Dedifferentiated amniotic fluid mesenchymal stem cell (primary cell): ENCODE data around the gene MDFIC.
A peak's percentile ranks its signal among the peaks of the same experiment; 100 is the strongest.

Source experiments
- DNase-seq: peaks from one replicate; pipeline ENCODE4 v3.0.0-alpha.2; 2016; ENCODE audit errors: extremely low spot score

Gene MDFIC

DNA sequence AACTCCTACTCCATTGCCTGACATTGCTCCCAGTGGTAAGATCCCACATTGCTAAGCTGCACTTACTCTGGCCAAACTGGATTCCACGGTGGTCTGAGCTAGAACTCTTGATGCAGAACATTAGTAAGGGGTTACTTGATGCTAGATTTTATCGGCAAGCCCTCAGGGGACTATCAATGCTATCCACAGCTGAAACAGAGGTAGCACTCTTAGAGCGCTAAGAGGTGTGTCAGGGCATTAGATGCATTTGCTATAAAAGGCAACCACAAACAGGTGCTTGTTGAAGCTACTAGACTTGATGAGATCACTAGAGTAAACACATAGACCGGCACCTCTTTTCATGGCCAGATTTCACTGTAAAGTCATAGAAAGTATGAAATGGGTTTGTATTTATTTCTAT lies 116.3 kb downstream of the MDFIC start:
- no peak for DNase-seq

DNA sequence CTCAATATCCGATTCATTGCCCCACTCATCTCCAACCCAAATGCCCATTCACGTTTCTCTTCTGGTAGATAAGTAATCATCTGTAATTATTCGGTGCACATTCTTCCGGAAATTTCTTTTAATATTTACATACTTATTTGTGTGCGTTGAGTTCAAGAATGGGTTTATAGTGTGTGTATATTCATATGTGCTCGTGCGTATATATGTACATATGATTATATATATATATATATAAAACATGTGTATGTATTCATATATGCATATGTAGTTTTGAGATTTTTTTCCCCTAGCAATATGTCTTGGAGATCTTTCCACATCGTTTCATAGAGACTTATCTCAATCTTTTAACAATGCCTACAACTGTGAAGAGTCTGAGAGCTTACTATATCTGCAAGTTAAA lies 118.2 kb downstream of the MDFIC start:
- no peak for DNase-seq

DNA sequence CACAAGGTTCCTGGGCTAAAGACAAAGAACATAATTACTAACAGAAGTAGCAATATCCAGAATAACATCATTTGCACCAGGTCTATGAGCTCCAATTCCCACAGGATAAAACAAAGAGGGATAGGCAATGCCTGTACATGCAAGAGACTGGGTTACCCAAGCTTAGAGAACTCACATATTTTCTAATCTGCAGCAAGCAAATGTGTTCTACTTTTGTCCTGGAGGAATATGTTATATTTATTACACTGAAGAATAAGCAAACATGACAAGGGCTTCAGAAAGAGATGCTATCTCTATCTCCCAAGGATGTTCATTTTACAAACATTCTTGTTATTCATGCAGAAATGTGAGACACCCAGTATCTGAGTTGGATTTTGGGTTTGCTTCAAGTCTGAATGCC lies 118.6 kb downstream of the MDFIC start:
- no peak for DNase-seq

DNA sequence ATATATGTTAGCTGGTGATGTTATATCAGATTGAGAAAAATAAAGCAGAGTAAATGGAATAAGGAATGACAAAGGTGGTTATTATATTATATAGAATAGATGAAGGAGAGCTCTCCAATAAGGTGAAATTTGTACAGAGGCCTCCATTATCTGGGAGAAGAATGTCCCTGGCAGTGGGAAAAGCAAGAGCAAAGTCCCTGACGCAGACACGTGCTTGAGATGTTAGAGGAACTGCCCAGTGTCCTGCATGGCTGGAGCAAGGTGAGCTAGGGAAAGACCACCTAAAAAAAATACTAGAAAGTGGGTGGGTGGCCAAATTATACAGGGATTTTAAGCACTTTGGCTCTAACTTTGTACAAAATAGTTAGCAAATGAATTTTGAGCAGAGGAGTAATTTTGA lies 120.7 kb downstream of the MDFIC start:
- no peak for DNase-seq

DNA sequence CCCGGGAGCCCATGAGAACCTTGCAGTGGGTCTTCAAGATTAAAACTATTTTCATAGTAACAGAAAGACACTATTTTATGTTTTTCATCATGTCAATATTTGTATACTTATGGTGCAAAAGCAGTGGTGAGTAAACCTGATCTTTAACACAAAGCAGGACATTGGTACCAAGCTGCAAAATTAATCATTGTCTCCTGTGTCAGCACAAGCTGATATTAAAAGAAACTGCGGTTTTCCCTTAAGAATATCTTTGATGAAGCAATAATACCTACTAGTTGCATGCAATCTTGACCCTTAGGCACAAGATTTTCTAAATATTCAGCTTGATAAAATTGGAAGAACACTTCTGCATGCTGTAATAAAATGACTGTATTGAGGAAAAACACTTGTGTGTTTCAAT lies 121.7 kb downstream of the MDFIC start:
- no peak for DNase-seq

DNA sequence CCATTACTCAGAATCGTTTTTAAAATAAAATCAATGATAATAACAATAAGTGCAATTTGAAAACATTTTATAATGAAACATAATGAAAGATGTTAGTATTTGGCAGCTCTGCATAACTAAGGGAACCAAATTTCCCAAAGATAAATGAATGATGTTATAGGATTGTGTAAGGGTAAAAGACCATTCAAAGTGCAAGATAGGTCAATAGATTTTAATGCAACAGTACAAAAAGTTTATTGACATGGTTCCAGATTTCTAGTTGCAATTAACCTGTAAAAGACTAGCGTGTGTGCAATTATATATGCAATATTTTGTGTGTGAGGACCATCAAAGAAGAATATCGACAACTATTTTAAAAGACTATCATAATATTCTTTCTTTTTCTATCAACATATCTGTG lies 122.3 kb downstream of the MDFIC start:
- DNase-seq, result no peak

DNA sequence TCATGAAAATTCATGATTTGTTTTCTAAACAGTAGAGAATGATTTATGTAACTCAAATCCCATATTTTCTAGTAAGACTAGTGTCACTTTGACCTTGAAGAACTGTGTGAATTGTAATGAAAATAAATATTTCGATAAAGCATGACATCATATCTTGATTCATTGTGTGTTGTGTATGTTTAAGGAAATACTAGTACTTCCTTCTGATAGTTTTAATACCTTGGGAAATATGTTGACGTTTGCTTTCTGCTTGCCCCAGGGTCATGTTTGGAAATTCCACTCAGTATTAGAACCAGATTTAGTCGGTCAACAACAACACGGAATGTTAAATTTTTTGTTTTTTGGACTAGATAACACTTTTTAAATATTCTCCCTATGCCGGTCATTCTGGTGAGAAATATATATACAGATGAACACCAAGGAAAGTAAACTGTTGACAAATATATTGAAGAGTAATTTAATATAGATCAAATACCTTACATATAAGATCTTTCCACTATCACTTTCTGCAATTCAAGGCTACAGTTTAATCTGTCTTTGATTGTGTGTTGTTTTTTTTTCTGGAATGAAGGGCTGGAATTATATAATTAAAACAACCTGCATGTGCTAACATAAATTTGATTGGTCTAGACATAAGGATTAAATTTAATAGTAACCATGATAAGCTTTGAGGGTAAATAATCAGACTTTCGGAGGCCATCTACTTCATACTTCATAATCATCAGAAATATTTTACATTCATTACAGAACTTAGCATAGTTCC lies 126.2 kb downstream of the MDFIC start:
- DNase-seq, result peak; percentile 26

DNA sequence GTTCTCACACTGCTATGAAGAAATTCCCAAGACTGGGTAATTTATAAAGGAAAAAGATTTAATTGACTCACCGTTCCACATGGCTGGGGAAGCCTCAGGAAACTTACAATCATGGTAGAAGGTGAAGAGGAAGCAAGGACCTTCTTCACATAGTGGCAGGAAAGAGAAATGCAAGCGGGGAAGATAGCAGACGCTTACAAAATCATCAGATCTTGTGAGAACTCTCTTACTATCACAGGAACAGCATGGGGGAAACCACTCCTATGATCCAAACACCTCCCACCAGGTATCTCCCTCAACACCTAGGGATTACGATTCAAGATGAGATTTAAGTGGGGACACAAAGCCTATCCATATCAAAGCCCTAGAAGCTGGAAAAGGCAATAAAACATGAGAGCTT lies 130.8 kb downstream of the MDFIC start:
- DNase-seq, result no peak

DNA sequence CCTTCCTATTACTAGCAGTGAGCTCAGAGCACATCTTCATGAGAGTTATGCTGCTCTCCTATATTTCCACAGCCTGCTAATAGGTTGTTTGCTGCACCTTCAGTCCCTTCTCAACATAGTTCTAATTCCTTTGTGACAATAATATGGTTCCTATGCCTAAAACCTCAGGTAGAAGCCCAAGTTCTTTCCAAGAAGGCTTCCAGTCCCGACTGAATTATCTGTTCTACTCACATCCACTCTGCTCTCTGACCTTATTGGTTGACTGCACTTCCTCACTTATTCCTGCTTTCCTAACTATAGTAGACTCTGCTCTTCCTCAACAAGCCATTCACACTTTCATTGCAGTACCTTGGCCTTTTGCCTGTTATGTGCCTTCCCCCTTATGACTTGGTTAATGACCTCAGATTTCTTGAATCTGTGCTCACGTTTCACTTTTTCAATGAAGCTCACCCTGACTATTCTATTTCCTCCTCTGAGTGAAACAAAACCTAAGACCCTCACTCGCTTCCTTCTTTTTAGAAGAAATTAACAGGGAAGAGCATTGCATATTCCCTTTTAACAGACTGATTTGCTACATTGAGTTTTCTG lies 132.7 kb downstream of the MDFIC start:
- DNase-seq, result no peak

DNA sequence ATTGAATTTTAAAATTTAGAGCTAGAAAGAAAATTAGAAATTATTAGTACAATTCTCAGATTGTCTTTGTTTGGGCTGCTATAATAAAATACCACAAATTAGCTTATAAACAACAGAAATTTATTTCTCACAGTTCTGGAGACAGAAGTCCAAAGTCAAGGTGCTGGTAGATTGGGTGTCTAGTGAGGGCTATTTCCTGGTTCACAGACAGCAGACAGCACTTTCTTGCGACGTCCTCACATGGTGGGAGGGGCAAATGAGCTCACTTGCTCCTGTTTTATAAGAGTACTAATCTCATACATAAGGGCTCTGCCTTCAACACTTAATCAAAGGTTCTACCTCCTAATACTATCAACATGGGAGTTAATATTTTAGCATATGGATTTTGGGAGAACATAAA lies 134.1 kb downstream of the MDFIC start:
- DNase-seq, result no peak

DNA sequence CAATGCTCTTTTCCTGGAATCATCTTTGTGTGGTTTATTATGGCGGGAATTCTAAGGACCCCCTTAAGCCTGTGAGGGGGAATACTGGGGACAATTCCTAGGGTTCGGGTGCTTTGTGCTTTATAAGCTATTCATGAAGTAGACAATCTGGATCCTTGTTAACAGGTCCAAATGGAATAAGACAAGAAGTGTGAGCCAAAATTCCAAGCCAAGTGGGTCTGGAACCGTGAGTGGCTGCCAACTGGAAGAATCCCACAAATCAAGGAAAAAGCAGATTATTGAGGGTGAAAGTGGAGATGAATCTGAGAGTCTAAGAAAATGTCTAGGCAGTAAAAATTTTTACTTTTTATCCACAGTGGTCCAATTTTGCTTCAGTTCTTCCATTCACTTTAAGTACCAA lies 136.8 kb downstream of the MDFIC start:
- DNase-seq, result no peak

DNA sequence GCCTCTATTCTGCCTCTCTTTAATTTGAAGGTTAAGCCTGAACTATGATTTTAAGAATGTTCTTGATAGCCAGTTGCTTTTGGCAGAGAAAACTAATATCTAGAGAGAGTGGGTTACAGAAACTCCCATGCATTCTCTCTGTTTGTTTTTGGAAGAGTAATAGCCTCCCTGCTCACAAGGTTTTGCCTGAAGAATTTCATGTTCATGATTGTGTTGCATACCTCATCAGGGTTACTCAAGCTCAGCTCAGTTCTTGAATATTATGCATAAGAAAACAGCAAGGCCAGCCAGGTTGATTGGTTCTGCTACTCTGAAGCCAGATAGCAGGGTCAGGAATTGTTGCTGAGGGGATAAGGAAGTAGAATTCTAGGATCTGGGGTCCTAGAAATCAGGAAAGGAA lies 137.4 kb downstream of the MDFIC start:
- peak; percentile 20 for DNase-seq

DNA sequence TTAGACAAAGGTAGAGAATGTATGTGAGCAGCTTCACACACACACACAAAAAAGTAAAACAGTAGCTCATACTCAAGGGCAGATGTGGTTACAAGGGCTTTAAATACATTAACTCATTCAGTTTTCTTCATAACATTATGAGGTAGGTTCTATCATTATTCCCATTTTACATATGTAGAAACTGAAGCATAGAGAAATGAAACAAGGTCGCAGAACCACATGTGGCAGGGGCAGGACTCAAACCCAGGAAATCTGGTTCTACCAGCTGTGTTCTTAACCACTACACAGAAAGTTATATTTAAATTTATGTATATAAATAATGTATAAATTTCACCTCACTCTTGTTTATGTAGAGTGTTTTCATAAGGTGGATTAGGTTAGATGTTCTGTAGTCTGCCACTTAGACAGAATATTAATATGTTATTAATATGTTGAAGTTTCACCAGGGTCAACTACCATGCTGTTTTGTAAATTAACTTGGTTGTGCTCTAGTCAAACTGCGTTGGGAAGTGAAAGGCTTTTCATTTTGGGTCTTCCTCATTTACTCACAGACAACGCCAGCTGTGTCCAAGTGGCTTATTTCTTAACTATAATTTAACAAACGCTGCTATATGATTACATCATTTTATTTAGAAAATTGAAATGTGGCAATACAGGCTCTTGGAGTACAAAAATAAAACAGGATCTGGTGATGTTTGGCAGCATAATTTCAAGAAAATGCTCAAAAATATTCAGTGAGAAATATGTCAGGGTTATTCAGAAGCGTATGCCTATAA lies 138.4 kb downstream of the MDFIC start:
- no peak for DNase-seq

DNA sequence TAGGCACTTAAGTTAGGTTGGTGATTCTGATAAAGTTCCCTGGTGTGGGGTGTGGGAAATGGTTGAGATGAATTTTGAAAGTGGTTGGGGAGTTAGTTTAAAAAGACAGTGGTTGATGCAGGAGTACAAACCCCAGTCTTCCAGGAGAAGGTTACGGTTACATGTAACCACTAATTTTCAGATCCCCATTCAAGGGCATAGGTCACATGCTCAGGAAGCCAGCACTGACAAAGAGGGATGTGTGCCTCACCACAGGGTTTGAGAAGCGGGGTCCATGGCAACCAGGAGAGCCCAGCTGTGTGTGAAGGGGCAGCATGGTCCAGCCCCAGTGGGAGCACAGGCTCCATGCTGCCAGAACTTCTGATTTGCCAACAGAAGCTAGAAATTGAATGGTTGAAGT lies 144.2 kb downstream of the MDFIC start:
- DNase-seq, result no peak

DNA sequence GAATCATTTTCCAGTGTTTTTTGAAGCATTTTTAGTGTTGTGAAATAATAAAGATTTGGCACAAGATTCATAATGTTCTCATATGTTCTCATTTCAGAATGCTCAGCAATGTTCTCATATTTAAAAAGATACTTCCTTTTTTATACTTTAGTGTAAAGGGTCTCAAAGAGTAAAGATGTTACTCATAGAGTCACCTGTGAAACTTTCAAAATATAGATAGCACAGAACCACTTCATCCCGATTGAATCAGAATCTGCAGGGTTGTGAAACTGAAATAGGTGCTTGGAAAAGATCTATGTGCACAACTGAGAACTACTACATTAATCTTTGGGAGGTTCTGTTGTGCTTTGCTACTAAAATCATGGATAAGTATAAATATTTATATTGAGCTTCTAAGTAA lies 144.7 kb downstream of the MDFIC start:
- no peak for DNase-seq

DNA sequence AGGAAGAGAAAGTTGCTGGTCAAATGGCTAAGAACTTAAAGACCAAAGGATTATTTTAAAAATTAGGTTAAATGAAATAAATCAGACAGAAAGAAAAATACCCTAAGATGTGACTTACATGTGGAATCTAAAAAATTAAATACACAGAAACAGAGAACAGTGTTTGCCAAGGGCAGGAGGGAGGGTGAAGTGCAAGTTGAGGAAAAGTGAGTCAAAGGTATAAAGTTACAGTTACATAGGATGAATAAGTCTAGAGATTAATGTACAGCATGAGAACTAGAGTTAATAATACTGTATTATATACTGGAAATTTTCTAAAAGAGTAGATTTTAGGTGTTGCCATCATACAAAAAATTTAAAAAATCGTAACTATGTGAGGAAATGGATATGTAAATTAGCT lies 146.3 kb downstream of the MDFIC start:
- DNase-seq, result no peak
